K562 (cell line): ENCODE data around the gene DHRS2. TPM values are rescaled to one million over a fixed set of nuclear protein-coding genes. Genes with fewer than 3 reads are reported as not detected.

Source experiments
- CC2D1A ChIP-seq: fragments of 450-650 bp; IDR thresholded peaks from 2 replicates; pipeline ENCODE4 v1.6.1; 2017; ENCODE audit warnings: mild to moderate bottlenecking
- ETV5 ChIP-seq: sonication (generic); formaldehyde crosslinking; IDR thresholded peaks from 2 replicates; pipeline ENCODE4 v1.4.0; 2020; ENCODE audit warnings: low read depth, mild to moderate bottlenecking, missing genetic modification reagents
- HMG20A ChIP-seq: fragments of 450-650 bp; formaldehyde crosslinking; conservative IDR thresholded peaks from 2 replicates; pipeline ENCODE4 v1.4.0; 2020; ENCODE audit warnings: mild to moderate bottlenecking, mixed read lengths
- HNRNPUL1 ChIP-seq: fragments of 200-400 bp; formaldehyde crosslinking; IDR thresholded peaks from 2 replicates; pipeline ENCODE4 v1.6.1; 2017; ENCODE audit warnings: low read length
- HOXB6 ChIP-seq: fragments of 250-450 bp; sonication (Bioruptor Pico); IDR thresholded peaks from 2 replicates; pipeline ENCODE4 v1.5.1; 2022; ENCODE audit warnings: mild to moderate bottlenecking, borderline replicate concordance
- JUNB ChIP-seq: fragments of 450-650 bp; formaldehyde crosslinking; conservative IDR thresholded peaks from 2 replicates; pipeline ENCODE4 v1.4.0; 2020; ENCODE audit warnings: mild to moderate bottlenecking
- NFRKB ChIP-seq: fragments of 450-650 bp; IDR thresholded peaks from 2 replicates; pipeline ENCODE4 v1.6.1; 2016; ENCODE audit warnings: low read depth
- PCBP1 ChIP-seq: fragments of 200-400 bp; formaldehyde crosslinking; IDR thresholded peaks from 2 replicates; pipeline ENCODE4 v1.6.1; 2018; ENCODE audit warnings: mild to moderate bottlenecking, low read depth, low read length; ENCODE audit not compliant: poor library complexity, severe bottlenecking
- PHF20 ChIP-seq: fragments of 450-650 bp; IDR thresholded peaks from 2 replicates; pipeline ENCODE4 v1.6.1; 2018; ENCODE audit not compliant: partially characterized antibody
- PHF21A ChIP-seq: fragments of 450-650 bp; IDR thresholded peaks from 2 replicates; pipeline ENCODE4 v1.6.1; 2017; ENCODE audit warnings: low read depth, borderline replicate concordance
- POLR2H ChIP-seq: IDR thresholded peaks from 2 replicates; pipeline ENCODE4 v1.6.1; 2016; ENCODE audit warnings: missing genetic modification characterization, low read depth, mild to moderate bottlenecking, control low read depth, missing compliant biosample characterization, moderate library complexity
- SMAD1 ChIP-seq: fragments of 150-350 bp; IDR thresholded peaks from 2 replicates; pipeline ENCODE4 v1.6.1; 2014; ENCODE audit warnings: low read length, low read depth; ENCODE audit not compliant: partially characterized antibody
- STAT5A ChIP-seq: IDR thresholded peaks from 2 replicates; pipeline ENCODE4 v1.6.1; 2012; ENCODE audit warnings: low read length, inconsistent platforms, borderline replicate concordance
- TCF7L2 ChIP-seq: fragments of 150-350 bp; IDR thresholded peaks from 2 replicates; pipeline ENCODE4 v1.6.1; 2016; ENCODE audit warnings: low read depth, mild to moderate bottlenecking, low read length, moderate library complexity
- TRIM24 ChIP-seq, 2 experiments: fragments of 450-650 bp; IDR thresholded peaks; 2 replicates each; pipeline ENCODE4 v1.6.1; 2016
- ZBTB8A ChIP-seq: fragments of 450-650 bp; IDR thresholded peaks from 2 replicates; pipeline ENCODE4 v1.6.1; 2018; ENCODE audit warnings: mild to moderate bottlenecking, moderate library complexity; ENCODE audit not compliant: partially characterized antibody
- ZKSCAN1 ChIP-seq: fragments of 150-350 bp; IDR thresholded peaks from 2 replicates; pipeline ENCODE4 v1.6.1; 2016; ENCODE audit warnings: low read depth, low read length
- ZNF586 ChIP-seq: fragments of 450-650 bp; formaldehyde crosslinking; conservative IDR thresholded peaks from 2 replicates; pipeline ENCODE4 v1.4.0; 2020; ENCODE audit warnings: mild to moderate bottlenecking, moderate library complexity
- ZNF589 ChIP-seq: fragments of 200-800 bp; sonication (Bioruptor generic); IDR thresholded peaks from 2 replicates; pipeline ENCODE4 v1.6.1; 2016; ENCODE audit warnings: low read depth, missing genetic modification characterization, missing compliant biosample characterization
- ZSCAN32 ChIP-seq: fragments of 450-650 bp; formaldehyde crosslinking; IDR thresholded peaks from 2 replicates; pipeline ENCODE4 v1.4.0; 2020; ENCODE audit warnings: mild to moderate bottlenecking, moderate library complexity
- polyA plus RNA-seq, 8 experiments: library from polyadenylated mRNA; depleted of rRNA in 4 of 8; stranded (reverse) in 5 of 8; unstranded in 3 of 8; fragments of >200 nt; fragmentation: Nextera tagmentation in 2 of 8; fragmentation: Illumina TruSeq in 1 of 8; extraction: Ambion mirVana in 2 of 8; extraction: Trizol in 1 of 8; gene quantifications; 2 replicates each; pipeline versions ENCODE4 v1.2.1 to v1.2.3, GENCODE V29; 2011 to 2014; ENCODE audit warnings: inconsistent platforms in 1 of 8, missing spikeins in 1 of 8
- total RNA-seq, 7 experiments: library from RNA; depleted of rRNA in 6 of 7; stranded (reverse); fragments of >200 nt in 6 of 7; fragmentation: Illumina TruSeq in 2 of 7; extraction: Trizol in 2 of 7; gene quantifications; 2 replicates each; pipeline versions ENCODE4 v1.2.1 to v1.2.3, GENCODE V29; 2011 to 2021; ENCODE audit warnings: low replicate concordance in 1 of 7
- TF ChIP-seq, protein P1 (sequence below): fragments of 450-650 bp; IDR thresholded peaks from 2 replicates; pipeline ENCODE4 v1.6.1; 2017; ENCODE audit warnings: mild to moderate bottlenecking, moderate library complexity
- TF ChIP-seq, protein P2 (sequence below): sonication (generic); formaldehyde crosslinking; IDR thresholded peaks from 2 replicates; pipeline ENCODE4 v1.8.1; 2023; ENCODE audit warnings: mild to moderate bottlenecking, missing genetic modification reagents
- TF ChIP-seq, protein P3 (sequence below): fragments of 250-450 bp; sonication (Bioruptor Pico); IDR thresholded peaks from 2 replicates; pipeline ENCODE4 v1.8.0; 2022; ENCODE audit warnings: inconsistent platforms, mild to moderate bottlenecking, moderate library complexity, borderline replicate concordance
- TF ChIP-seq, protein P4 (sequence below): fragments of 250-450 bp; sonication (Bioruptor Pico); IDR thresholded peaks from 2 replicates; pipeline ENCODE4 v1.5.0; 2021

DHRS2 gene
- total and polyA plus RNA-seq, 9 of the 15 experiments (the other 6 are each of a cell fraction or from before 2014, with no cell fraction given), result 2.9 to 96.8 (median 64.4) TPM

DNA sequence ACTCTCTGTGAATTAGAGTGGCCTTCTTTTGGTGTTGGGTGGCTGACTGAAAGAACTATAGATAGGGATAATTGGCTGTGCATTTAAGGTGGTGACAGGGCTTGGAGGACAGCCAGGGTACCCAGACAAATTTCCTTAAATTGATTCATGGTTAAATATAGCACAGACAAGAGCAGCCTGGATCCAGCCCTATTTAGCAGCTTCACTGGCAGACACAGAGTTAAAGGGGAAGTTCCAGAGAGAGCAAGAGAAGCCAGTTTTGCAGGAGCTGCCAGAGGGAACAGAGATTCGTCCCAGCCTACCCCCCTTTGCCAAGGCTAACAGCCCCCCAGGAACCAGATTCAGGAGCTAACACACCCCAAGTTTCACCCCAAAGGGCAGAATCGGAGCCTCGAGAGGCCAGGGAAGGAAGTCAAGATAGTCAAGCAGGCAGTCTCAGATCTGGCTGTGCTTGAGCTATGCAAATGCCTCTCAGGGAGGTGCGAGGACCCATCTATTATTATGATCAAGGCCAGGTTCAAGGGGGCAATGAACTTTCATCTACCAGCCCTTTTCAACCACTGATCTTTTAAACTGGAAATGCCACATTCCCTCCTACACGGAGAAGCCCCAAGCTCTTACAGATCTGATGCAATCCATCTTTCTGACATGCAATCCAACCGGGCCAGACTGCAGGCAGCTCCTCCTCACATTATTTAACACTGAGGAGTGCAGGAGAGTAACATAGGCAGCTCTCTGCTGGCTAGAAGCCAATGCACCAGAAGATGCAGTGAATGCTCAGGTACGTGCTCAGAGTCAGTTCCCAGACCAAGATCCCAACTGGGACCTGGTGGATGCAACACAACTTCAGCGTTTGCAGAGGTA lies 58.2 kb downstream of the DHRS2 start (continued):
- TF ChIP-seq SMAD1 (no peak), NFRKB (peak; percentile 50; the same call in 1 of the 2 replicates), HOXB6 (no peak), ZNF589 (CRISPR knock-in tag) (peak; percentile 68; the same call in 1 of the 2 replicates), STAT5A (no peak), POLR2H (peak; percentile 49), JUNB (no peak), TRIM24 (IDR thresholded peaks at IDR 0.05) (peak; percentile 65 to 75; a peak in 2 of 4 replicates), ZKSCAN1 (no peak), ZBTB8A (no peak), TCF7L2 (no peak), PHF20 (no peak), ZNF586 (CRISPR knock-in tag) (peak; percentile 91), ETV5 (CRISPR knock-in tag) (no peak), PHF21A (no peak), HMG20A (no peak), ZSCAN32 (CRISPR knock-in tag) (peak; percentile 97), PCBP1 (no peak), CC2D1A (no peak), HNRNPUL1 (no peak)
- TF ChIP-seq, protein P1, sequence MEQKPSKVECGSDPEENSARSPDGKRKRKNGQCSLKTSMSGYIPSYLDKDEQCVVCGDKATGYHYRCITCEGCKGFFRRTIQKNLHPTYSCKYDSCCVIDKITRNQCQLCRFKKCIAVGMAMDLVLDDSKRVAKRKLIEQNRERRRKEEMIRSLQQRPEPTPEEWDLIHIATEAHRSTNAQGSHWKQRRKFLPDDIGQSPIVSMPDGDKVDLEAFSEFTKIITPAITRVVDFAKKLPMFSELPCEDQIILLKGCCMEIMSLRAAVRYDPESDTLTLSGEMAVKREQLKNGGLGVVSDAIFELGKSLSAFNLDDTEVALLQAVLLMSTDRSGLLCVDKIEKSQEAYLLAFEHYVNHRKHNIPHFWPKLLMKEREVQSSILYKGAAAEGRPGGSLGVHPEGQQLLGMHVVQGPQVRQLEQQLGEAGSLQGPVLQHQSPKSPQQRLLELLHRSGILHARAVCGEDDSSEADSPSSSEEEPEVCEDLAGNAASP, result no peak
- TF ChIP-seq, protein P2, sequence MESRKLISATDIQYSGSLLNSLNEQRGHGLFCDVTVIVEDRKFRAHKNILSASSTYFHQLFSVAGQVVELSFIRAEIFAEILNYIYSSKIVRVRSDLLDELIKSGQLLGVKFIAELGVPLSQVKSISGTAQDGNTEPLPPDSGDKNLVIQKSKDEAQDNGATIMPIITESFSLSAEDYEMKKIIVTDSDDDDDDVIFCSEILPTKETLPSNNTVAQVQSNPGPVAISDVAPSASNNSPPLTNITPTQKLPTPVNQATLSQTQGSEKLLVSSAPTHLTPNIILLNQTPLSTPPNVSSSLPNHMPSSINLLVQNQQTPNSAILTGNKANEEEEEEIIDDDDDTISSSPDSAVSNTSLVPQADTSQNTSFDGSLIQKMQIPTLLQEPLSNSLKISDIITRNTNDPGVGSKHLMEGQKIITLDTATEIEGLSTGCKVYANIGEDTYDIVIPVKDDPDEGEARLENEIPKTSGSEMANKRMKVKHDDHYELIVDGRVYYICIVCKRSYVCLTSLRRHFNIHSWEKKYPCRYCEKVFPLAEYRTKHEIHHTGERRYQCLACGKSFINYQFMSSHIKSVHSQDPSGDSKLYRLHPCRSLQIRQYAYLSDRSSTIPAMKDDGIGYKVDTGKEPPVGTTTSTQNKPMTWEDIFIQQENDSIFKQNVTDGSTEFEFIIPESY (CRISPR knock-in tag), result no peak
- TF ChIP-seq, protein P3, sequence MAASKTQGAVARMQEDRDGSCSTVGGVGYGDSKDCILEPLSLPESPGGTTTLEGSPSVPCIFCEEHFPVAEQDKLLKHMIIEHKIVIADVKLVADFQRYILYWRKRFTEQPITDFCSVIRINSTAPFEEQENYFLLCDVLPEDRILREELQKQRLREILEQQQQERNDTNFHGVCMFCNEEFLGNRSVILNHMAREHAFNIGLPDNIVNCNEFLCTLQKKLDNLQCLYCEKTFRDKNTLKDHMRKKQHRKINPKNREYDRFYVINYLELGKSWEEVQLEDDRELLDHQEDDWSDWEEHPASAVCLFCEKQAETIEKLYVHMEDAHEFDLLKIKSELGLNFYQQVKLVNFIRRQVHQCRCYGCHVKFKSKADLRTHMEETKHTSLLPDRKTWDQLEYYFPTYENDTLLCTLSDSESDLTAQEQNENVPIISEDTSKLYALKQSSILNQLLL (CRISPR knock-in tag), result no peak
- TF ChIP-seq, protein P4, sequence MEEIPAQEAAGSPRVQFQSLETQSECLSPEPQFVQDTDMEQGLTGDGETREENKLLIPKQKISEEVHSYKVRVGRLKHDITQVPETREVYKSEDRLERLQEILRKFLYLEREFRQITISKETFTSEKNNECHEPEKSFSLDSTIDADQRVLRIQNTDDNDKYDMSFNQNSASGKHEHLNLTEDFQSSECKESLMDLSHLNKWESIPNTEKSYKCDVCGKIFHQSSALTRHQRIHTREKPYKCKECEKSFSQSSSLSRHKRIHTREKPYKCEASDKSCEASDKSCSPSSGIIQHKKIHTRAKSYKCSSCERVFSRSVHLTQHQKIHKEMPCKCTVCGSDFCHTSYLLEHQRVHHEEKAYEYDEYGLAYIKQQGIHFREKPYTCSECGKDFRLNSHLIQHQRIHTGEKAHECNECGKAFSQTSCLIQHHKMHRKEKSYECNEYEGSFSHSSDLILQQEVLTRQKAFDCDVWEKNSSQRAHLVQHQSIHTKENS, result no peak
